Uterus (tissue), 4 donors: ENCODE measurements around the gene SF3A2. TPM values are rescaled to one million over a fixed set of nuclear protein-coding genes. Genes with fewer than 3 reads are reported as not detected.

ENCODE experiments used
- DNase-seq, 2 donors: peaks; one replicate each; pipeline ENCODE4 v3.0.0-alpha.2; 2019 to 2020
- H3K27ac ChIP-seq, 2 donors: fragments of 200-600 bp; sonication (generic); 1 replicate in 1 of 2; 2 replicates in 1 of 2; pipeline ENCODE4 v1.5.1; 2016 to 2018
- H3K27me3 ChIP-seq, 2 donors: fragments of 200-600 bp; sonication (generic); one replicate each; pipeline ENCODE4 v1.5.1; 2018 to 2019; ENCODE audit warnings: control low read depth in 1 of 2
- H3K36me3 ChIP-seq, 2 donors: fragments of 200-600 bp; sonication (generic); one replicate each; pipeline ENCODE4 v1.5.1; 2019; ENCODE audit warnings: control low read depth in 1 of 2
- H3K4me1 ChIP-seq, 2 donors: fragments of 200-600 bp; sonication (generic); one replicate each; pipeline ENCODE4 v1.5.1; 2018 to 2019; ENCODE audit warnings: control low read depth in 1 of 2
- H3K4me3 ChIP-seq, 2 donors: fragments of 200-600 bp; sonication (generic); 1 replicate in 1 of 2; 2 replicates in 1 of 2; pipeline ENCODE4 v1.5.1; 2018 to 2019; ENCODE audit warnings: mild to moderate bottlenecking in 1 of 2
- H3K9me3 ChIP-seq, 2 donors: fragments of 200-600 bp; sonication (generic); one replicate each; pipeline ENCODE4 v1.5.1; 2019; ENCODE audit warnings: control low read depth in 1 of 2
- POLR2A ChIP-seq, 2 donors: fragments of 450-650 bp; IDR thresholded peaks; one replicate each; pipeline ENCODE4 v1.6.1; 2016; ENCODE audit warnings: antibody characterized with exemption in 2 of 2, mild to moderate bottlenecking in 1 of 2, moderate library complexity in 1 of 2
- intact Hi-C: fragments of 100-400 bp; cut with DNase I; formaldehyde crosslinking; loops from one replicate; pipeline ENCODE4 v1.15.1; 2023; ENCODE audit warnings: low total_unique reads
- total RNA-seq, 4 donors: library from RNA; depleted of rRNA in 3 of 4; stranded (reverse); fragments of >200 nt in 3 of 4; gene quantifications; one replicate each; pipeline versions ENCODE4 v1.1.0 to v1.2.4, GENCODE V29; 2014 to 2023
- TF ChIP-seq, protein P1 (sequence below), 4 experiments: fragments of 200-600 bp in 2 of 4; fragments of 450-650 bp in 2 of 4; sonication (generic) in 2 of 4; IDR thresholded peaks; one replicate each; pipeline ENCODE4 v1.5.1; 2016 to 2019; ENCODE audit warnings: antibody characterized with exemption in 4 of 4, mild to moderate bottlenecking in 2 of 4, moderate library complexity in 1 of 4
- donor health status: DM: yes; HTN: yes; CAD: no.

Gene SF3A2
- total RNA-seq, 4 donors from 2014 or later = 33.2 to 107 (median 50.6) TPM

DNA sequence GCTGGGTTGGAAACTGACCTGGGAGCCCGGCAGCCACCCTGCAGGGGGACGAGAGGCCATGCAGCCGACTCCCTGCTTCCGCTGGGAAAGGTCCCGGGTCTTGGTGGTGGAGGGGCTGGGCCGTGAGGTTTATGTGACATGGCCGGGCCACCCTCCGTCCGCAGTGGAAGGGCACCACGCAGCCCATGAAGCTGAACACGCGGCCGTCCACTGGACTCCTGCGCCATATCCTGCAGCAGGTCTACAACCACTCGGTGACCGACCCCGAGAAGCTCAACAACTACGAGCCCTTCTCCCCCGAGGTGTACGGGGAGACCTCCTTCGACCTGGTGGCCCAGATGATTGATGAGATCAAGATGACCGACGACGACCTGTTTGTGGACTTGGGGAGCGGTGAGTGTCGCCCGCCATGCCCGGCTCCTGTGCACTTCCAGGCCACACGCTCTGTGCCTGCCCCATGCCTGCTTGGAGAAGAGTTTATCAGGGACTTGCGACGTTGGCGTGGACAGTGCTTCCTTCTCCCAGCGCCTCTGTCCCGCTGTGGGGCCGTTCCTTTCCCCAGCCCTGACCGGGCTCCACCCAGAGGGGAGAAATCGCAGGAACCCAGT lies 45.7 kb upstream of the SF3A2 start:
- Histone ChIP-seq H3K4me3 (no peak overlapping the region), H3K27ac (no peak overlapping the region), H3K36me3 (no peaks in the 10 kb centered on the region), H3K9me3 (no peaks in the 10 kb centered on the region), H3K27me3 (no peaks in the 10 kb centered on the region), H3K4me1 (peaks cover 11 to 13% of the 10 kb centered on the region in 2 donors)
- DNase-seq = no peak
- TF ChIP-seq POLR2A (IDR thresholded peaks at IDR 0.05) = no peak
- TF ChIP-seq, protein P1, sequence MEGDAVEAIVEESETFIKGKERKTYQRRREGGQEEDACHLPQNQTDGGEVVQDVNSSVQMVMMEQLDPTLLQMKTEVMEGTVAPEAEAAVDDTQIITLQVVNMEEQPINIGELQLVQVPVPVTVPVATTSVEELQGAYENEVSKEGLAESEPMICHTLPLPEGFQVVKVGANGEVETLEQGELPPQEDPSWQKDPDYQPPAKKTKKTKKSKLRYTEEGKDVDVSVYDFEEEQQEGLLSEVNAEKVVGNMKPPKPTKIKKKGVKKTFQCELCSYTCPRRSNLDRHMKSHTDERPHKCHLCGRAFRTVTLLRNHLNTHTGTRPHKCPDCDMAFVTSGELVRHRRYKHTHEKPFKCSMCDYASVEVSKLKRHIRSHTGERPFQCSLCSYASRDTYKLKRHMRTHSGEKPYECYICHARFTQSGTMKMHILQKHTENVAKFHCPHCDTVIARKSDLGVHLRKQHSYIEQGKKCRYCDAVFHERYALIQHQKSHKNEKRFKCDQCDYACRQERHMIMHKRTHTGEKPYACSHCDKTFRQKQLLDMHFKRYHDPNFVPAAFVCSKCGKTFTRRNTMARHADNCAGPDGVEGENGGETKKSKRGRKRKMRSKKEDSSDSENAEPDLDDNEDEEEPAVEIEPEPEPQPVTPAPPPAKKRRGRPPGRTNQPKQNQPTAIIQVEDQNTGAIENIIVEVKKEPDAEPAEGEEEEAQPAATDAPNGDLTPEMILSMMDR (IDR thresholded peaks at IDR 0.05) = no peak
- intact Hi-C loops = no loop called here

DNA sequence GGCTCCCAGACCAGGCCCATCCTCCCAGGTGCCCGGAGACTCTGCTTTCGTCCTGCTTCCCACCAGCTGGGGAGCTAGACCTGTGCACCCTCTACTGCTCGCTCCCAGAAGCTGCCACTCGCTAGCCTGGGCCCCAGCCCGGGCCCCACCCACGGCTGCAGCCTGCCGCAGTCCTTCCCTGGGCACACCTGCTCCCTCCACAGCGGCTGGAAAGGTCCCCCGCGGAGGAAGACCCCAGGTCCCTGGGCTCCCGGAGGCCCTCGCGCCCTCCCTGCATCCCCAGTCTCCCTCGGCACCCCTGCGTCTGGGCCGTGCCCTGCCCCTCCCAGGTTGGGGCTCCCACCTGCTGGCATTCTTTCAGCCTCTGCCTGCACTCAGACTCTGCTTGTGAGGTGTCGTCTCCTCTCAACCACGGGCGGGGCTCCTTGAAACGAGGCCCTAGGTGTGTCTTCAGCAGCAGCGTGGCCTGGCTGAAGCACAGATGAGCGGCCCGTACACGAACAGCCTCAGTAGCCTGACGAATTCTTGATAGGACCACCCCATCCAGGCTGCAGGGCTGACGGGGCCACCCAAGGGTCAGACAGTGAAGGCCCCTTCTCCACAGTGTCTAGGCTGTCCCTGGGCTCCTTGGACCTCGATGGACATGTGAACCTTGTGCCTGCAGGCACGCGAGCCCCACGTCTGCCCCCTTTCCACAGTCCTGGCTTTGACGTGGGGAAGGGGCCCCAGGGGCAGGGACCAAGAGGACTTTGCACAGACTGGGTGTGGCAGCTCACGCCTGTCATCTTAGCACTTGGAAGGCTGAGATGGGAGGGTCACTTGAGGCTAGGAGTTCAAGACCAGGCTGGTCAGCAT lies 44.9 kb upstream of the SF3A2 start:
- no peak overlapping the region for H3K4me3 ChIP-seq
- H3K27me3 ChIP-seq = no peaks in the 10 kb centered on the region
- DNase-seq = no peak
- H3K27ac ChIP-seq = no peak overlapping the region
- intact Hi-C loops = no loop called here
- H3K9me3 ChIP-seq = no peaks in the 10 kb centered on the region
- H3K36me3 ChIP-seq = no peaks in the 10 kb centered on the region
- TF ChIP-seq, protein P1 (IDR thresholded peaks at IDR 0.05) = no peak
- TF ChIP-seq POLR2A (IDR thresholded peaks at IDR 0.05) = no peak
- peaks cover 8 to 9% of the 10 kb centered on the region in 2 donors for H3K4me1 ChIP-seq

DNA sequence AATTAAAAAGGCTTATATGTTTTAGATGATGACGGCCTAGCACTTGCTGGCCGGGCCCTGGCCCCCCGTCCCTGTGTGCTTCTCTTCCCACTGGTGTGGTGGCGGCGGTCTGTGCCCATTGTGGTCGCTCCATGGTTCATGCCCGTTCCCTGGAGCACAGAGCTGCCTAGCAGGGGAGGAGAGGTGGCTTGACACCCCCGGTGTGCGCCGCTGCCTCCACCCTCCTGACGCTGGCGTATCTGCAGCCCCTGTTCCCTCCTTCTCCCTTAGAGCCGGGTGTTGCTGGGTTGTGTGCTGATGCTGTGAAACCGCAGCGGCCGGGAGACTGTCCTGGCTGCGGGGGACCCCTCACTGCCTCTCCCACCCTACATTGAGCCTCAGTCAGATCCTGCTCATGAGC lies 43.8 kb upstream of the SF3A2 start:
- Histone ChIP-seq H3K9me3 (no peaks in the 10 kb centered on the region), H3K27me3 (no peaks in the 10 kb centered on the region), H3K4me3 (no peak overlapping the region), H3K27ac (no peak overlapping the region), H3K4me1 (no peaks in the 10 kb centered on the region), H3K36me3 (no peaks in the 10 kb centered on the region)
- intact Hi-C loops = no loop called here
- no peak for TF ChIP-seq POLR2A (IDR thresholded peaks at IDR 0.05)
- DNase-seq = no peak

DNA sequence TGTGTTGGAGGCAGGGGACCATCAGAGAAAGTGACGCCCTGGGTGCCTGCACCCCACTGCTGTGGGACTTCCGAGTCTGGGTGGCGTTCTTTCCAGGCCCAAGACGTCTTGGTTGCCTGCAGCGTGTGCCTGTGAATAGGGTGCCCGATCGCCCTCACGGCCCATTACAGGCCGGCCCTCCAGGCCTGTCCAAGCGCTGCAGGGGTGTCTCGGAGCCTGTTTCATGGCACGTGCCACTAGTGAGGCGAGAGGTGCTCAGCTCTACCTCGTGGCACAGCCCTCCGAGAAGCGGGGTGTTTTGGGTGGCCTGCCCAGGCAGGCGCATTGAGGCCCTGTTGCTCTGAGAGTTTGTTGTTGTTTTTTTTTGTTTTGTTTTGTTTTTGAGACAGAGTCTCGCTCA lies 42.8 kb upstream of the SF3A2 start:
- H3K27ac ChIP-seq = no peak overlapping the region
- no peaks in the 10 kb centered on the region for H3K27me3 ChIP-seq
- H3K4me3 ChIP-seq = no peak overlapping the region
- H3K9me3 ChIP-seq = no peaks in the 10 kb centered on the region
- TF ChIP-seq, protein P1 (IDR thresholded peaks at IDR 0.05) = no peak
- TF ChIP-seq POLR2A (IDR thresholded peaks at IDR 0.05) = no peak
- DNase-seq = no peak
- H3K4me1 ChIP-seq = no peaks in the 10 kb centered on the region
- H3K36me3 ChIP-seq = no peaks in the 10 kb centered on the region
- intact Hi-C loops = no loop called here

DNA sequence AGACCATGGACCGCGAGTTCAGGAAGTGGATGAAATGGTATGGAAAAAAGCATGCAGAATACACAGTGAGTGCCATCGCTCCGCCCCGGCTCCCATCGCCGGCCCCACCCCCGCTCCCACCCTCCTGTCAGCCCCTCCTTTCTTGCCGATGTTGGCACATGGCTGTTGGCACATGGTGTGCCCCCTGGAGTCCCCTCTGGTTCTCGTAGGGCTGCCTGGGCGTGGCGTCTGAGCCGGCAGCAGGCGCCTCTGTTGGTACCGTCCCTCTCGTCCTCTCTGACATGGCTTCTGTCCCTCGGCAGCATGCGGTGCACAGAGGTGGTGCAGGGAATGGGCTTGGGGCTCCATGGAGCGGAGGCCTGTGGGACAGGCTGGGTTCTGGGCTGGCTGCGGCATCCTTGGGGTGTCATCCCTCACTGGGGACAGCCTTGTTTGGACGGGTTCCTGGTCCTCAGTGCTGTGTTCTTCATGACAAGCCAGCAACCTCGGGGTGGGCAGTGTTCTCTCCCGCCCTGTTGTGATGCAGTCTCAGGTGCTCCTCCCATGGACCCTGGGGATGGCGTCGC lies 42.0 kb upstream of the SF3A2 start:
- TF ChIP-seq, protein P1 (IDR thresholded peaks at IDR 0.05) = no peak
- no peak for TF ChIP-seq POLR2A (IDR thresholded peaks at IDR 0.05)
- H3K4me1 ChIP-seq = no peaks in the 10 kb centered on the region
- no peak overlapping the region for H3K4me3 ChIP-seq
- intact Hi-C loops = no loop called here
- H3K27me3 ChIP-seq = no peaks in the 10 kb centered on the region
- H3K27ac ChIP-seq = no peak overlapping the region
- no peak for DNase-seq
- H3K36me3 ChIP-seq = no peaks in the 10 kb centered on the region
- H3K9me3 ChIP-seq = no peaks in the 10 kb centered on the region
